ENCODE measurements around the gene PPM1H.

The PPM1H gene

GRCh38 chr12:62771828-62772227, 163.1 kb downstream of the PPM1H start:
- H3K27ac ChIP-seq: no peak overlapping the region
- TF ChIP-seq ZFX (IDR thresholded peaks at IDR 0.05) (no peak), CTCF (conservative IDR thresholded peaks at IDR 0.05) (no peak)

GRCh38 chr12:62770381-62770780, 164.6 kb downstream of the PPM1H start:
- H3K27ac ChIP-seq: no peak overlapping the region
- TF ChIP-seq CTCF (conservative IDR thresholded peaks at IDR 0.05) (no peak), ZFX (IDR thresholded peaks at IDR 0.05) (no peak)

- TF ChIP-seq ZFX (IDR thresholded peaks at IDR 0.05) (no peak), CTCF (conservative IDR thresholded peaks at IDR 0.05) (no peak)
- no peak overlapping the region for H3K27ac ChIP-seq
These were observed 165.8 kb downstream of the PPM1H start for GRCh38 chr12:62769076-62769619.

- TF ChIP-seq CTCF (conservative IDR thresholded peaks at IDR 0.05): no peak
- no peak for TF ChIP-seq ZFX (IDR thresholded peaks at IDR 0.05)
- no peak overlapping the region for H3K27ac ChIP-seq
These were observed 167.0 kb downstream of the PPM1H start for GRCh38 chr12:62767946-62768345.

GRCh38 chr12:62767496-62767895, 167.5 kb downstream of the PPM1H start:
- no peak for TF ChIP-seq CTCF (conservative IDR thresholded peaks at IDR 0.05)
- TF ChIP-seq ZFX (IDR thresholded peaks at IDR 0.05): no peak
- no peak overlapping the region for H3K27ac ChIP-seq

GRCh38 chr12:62766496-62766895, 168.5 kb downstream of the PPM1H start:
- TF ChIP-seq ZFX (IDR thresholded peaks at IDR 0.05): no peak
- TF ChIP-seq CTCF (conservative IDR thresholded peaks at IDR 0.05): no peak
- no peak overlapping the region for H3K27ac ChIP-seq

GRCh38 chr12:62763861-62764645, 170.9 kb downstream of the PPM1H start:
- no peak for TF ChIP-seq ZFX (IDR thresholded peaks at IDR 0.05)
- no peak for TF ChIP-seq CTCF (conservative IDR thresholded peaks at IDR 0.05)
- H3K27ac ChIP-seq: no peak overlapping the region

Data from C4-2B (cell line).